Suprapubic skin (tissue), 4 donors: ENCODE data around the gene GJB5.

Source experiments
- CTCF ChIP-seq, 2 donors: fragments of 200-600 bp in 1 of 2; fragments of 450-650 bp in 1 of 2; sonication (generic) in 1 of 2; IDR thresholded peaks; one replicate each; pipeline ENCODE4 v1.5.1; 2016 to 2019; ENCODE audit warnings: antibody characterized with exemption in 2 of 2, mild to moderate bottlenecking in 1 of 2, moderate library complexity in 1 of 2
- POLR2A ChIP-seq, 2 donors: fragments of 450-650 bp; IDR thresholded peaks; one replicate each; pipeline ENCODE4 v1.6.1; 2017; ENCODE audit warnings: antibody characterized with exemption in 2 of 2, mild to moderate bottlenecking in 2 of 2, moderate library complexity in 2 of 2
- POLR2AphosphoS5 ChIP-seq, 3 donors: sonication (generic); formaldehyde crosslinking; IDR thresholded peaks; one replicate each; pipeline ENCODE4 v1.6.1; 2017; ENCODE audit warnings: antibody characterized with exemption in 3 of 3

- TF ChIP-seq POLR2AphosphoS5 (IDR thresholded peaks at IDR 0.05) (no peak), POLR2A (IDR thresholded peaks at IDR 0.05) (no peak), CTCF (IDR thresholded peaks at IDR 0.05) (no peak)
Observed at GRCh38 chr1:34743775-34744174, 11.1 kb upstream of the GJB5 start.
